ENCODE data around the gene PLCL1.

The PLCL1 gene

DNA sequence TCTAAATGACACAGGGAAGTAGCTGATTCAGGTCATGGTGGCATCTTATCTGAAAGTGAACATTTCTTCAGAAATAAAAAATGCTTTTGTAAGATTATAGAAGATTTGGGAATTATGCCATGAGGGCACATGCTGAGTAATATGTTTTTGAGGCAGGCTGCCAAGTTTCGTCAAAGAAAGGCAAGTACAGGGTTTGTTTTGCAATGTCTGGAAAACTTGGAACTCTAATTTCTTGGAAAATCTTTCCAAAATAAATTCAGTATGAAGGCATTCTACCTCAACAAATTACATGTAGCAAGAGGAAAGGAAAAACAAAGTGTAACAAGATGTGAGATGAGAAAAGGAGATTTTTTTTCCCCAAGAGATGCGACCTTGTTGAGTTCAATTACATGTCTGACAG lies 167.7 kb downstream of the PLCL1 start:
- peak; percentile 87 to 97 for DNase-seq (ENCODE audit: low read depth in 2 of 2)

DNA sequence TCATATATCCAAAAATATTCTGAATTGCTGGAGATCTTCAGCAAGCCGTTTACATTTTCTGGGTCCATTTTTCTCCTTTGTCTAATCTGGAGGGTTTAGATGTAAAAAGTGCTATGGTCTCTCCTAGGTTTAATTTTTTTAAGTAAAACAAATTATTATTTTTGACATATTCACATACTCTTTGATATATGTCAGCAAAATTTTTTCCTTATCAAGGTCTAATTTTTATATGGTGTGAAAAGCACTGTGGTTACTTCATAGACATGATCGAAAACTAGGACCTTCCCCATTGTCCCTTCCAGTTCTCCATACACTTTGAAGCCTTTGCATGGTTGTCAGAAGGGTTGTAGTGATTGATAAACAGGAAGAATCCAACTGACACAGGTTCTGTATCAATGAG lies 168.2 kb downstream of the PLCL1 start:
- TF ChIP-seq, protein P1, sequence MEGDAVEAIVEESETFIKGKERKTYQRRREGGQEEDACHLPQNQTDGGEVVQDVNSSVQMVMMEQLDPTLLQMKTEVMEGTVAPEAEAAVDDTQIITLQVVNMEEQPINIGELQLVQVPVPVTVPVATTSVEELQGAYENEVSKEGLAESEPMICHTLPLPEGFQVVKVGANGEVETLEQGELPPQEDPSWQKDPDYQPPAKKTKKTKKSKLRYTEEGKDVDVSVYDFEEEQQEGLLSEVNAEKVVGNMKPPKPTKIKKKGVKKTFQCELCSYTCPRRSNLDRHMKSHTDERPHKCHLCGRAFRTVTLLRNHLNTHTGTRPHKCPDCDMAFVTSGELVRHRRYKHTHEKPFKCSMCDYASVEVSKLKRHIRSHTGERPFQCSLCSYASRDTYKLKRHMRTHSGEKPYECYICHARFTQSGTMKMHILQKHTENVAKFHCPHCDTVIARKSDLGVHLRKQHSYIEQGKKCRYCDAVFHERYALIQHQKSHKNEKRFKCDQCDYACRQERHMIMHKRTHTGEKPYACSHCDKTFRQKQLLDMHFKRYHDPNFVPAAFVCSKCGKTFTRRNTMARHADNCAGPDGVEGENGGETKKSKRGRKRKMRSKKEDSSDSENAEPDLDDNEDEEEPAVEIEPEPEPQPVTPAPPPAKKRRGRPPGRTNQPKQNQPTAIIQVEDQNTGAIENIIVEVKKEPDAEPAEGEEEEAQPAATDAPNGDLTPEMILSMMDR (IDR thresholded peaks at IDR 0.05; ENCODE audit: low read depth, low read length), result no peak
- H3K4me3 ChIP-seq (replicated peaks in 1 of 2; ENCODE audit: low read depth in 2 of 2, low read length in 2 of 2), result no peak overlapping the region
- DNase-seq (ENCODE audit: low read depth in 2 of 2), result no peak

More for the DNA sequence above, 167.7 kb downstream of the PLCL1 start:
- TF ChIP-seq, protein P1 (IDR thresholded peaks at IDR 0.05; ENCODE audit: low read depth, low read length), result no peak
- H3K4me3 ChIP-seq (replicated peaks in 1 of 2; ENCODE audit: low read depth in 2 of 2, low read length in 2 of 2), result no peak overlapping the region

DNA sequence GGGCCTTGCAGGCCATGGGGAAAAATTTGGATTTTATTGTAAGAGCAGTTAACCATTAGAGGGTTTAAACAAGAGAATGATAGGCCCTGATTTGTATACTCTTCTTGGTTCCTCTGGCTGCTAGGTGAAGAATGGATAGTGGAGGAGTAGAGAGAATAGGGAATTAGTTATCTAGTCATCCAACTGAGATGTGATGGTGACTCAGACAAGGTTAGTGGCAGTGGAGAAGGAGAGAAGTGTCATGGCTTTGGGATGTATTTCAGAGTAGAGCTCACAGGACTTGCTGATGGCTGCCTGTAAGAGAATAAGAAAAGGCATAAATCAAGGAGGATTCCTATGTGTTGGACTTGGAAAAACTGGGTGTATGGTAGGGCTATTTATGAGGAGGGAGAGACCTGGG lies 169.4 kb downstream of the PLCL1 start:
- TF ChIP-seq, protein P1 (IDR thresholded peaks at IDR 0.05; ENCODE audit: low read depth, low read length), result no peak
- no peak overlapping the region for H3K4me3 ChIP-seq (replicated peaks in 1 of 2; ENCODE audit: low read depth in 2 of 2, low read length in 2 of 2)
- no peak for DNase-seq (ENCODE audit: low read depth in 2 of 2)

DNA sequence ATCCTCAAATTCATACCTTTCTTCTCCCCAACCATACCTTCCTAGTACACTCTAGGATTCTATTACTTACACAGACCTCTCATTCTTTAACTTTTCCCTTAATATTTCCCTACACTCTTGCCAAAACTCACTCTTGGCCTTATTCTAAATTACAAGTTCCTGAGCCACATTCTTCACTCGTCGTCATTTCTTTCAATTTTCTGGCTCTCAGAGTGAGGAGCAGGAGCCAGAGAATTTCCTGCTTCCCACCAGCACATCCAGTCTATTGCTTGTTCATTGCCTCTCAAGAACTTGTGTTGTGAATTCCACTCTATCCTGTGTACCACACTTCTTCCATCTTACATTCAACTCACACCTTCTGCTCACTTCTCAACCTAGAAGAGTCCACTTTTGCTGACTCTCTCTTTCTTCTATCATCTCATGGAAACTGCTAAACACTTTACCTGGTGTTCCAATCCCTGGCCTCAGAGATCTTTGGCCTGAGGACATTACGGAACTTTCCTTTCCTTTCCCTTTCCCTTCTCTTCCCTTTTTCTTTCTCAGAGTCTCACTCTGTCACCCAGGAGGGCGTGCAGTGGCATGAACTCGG lies 171.6 kb downstream of the PLCL1 start:
- no peak overlapping the region for H3K4me3 ChIP-seq (replicated peaks in 1 of 2; ENCODE audit: low read depth in 2 of 2, low read length in 2 of 2)
- TF ChIP-seq, protein P1 (IDR thresholded peaks at IDR 0.05; ENCODE audit: low read depth, low read length), result no peak
- DNase-seq (ENCODE audit: low read depth in 2 of 2), result peak in 1 of 2 donors; percentile 89

DNA sequence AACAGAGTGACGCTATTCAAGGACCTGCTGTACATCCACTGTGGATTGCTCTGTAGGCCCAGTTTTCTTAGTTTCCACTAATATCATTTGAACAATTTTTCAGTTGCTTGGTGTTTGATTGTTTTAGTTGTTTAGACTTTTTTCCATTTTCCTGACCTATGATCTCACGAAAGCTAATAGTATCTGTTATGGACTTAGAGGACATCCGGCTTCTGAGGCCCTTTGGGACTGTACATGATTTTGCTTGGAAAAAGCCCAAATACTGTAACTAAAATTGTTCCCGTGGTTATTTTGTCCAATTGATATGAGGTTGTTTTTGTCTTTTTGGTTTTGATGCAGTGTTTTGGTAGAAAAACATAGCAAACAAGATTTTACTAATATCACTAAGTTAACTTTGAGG lies 174.6 kb downstream of the PLCL1 start:
- TF ChIP-seq, protein P1 (IDR thresholded peaks at IDR 0.05; ENCODE audit: low read depth, low read length), result no peak
- H3K4me3 ChIP-seq (replicated peaks in 1 of 2; ENCODE audit: low read depth in 2 of 2, low read length in 2 of 2), result no peak overlapping the region
- DNase-seq (ENCODE audit: low read depth in 2 of 2), result no peak

DNA sequence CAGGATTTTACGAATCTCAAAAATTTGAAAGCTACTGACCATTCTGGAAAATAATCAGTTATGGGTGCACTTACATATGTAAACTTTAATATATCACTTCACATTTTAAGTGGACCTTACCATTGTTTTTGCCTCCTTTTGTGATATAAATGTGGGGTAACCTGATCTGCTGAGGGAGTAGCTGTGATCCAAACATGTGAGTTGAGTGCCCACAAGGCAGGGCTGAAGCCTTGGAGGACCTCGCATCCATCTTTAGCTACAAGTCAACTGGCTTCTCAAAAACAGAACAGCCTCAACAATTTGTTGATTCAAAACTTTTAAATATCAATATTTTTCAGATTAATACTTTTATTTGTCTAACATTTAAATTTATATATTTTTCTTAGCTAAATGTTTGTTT lies 178.2 kb downstream of the PLCL1 start:
- no peak overlapping the region for H3K4me3 ChIP-seq (replicated peaks in 1 of 2; ENCODE audit: low read depth in 2 of 2, low read length in 2 of 2)
- TF ChIP-seq, protein P1 (IDR thresholded peaks at IDR 0.05; ENCODE audit: low read depth, low read length), result no peak
- DNase-seq (ENCODE audit: low read depth in 2 of 2), result no peak
